ENCODE data around the gene NAA35. TPM values are rescaled to one million over a fixed set of nuclear protein-coding genes. Genes with fewer than 3 reads are reported as not detected.

NAA35 gene
- total RNA-seq, 4 donors from 2014 or later, result 17.2 to 25.8 (median 18.1) TPM

- TF ChIP-seq CTCF (IDR thresholded peaks at IDR 0.05; ENCODE audit: low read depth), result no peak
Observed at GRCh38 chr9:85944672-85945071, 3.7 kb downstream of the NAA35 start.

DNA sequence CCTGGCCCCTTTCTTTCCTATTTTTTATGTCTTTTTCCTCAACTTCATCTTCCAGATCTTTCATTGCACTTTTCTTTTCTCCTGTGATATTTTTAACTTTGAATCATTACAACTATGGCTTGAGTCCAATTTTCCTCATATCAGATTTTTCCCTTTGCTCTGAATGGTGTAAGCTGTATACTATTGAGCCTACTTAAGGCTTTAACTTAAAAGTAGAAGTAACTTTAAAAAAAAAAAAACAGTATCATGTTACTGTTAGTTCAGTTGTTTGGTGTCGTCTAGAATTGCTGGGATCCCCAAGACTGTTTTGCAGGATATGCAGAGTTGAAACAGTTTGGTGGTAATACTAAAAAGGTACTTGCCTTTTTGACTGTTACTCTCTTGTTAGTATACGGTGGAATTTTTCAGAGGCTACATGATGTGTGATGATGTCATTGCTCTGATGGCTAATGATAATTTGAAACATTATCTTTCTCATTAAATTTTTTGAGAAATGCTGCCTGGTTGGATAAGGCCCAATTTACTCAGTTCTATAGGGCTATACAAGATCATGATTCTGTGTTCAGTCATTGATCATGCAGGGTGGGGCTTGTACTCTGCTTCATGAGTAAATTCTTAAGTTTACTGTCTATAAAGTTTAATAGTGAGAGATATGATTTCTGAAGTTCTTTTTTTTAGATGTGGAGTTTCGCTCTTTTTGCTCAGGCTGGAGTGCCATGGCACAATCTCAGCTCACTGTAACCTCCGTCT lies 8.8 kb downstream of the NAA35 start:
- no peak for TF ChIP-seq CTCF (IDR thresholded peaks at IDR 0.05; ENCODE audit: low read depth)

- no peak for TF ChIP-seq CTCF (IDR thresholded peaks at IDR 0.05; ENCODE audit: low read depth)
Observed at GRCh38 chr9:85959955-85960354, 19.0 kb downstream of the NAA35 start.

GRCh38 chr9:85960688-85961093 lies 19.7 kb downstream of the NAA35 start:
- TF ChIP-seq CTCF (IDR thresholded peaks at IDR 0.05; ENCODE audit: low read depth), result no peak

GRCh38 chr9:85964526-85964925 lies 23.6 kb downstream of the NAA35 start:
- no peak for TF ChIP-seq CTCF (IDR thresholded peaks at IDR 0.05; ENCODE audit: low read depth)

DNA sequence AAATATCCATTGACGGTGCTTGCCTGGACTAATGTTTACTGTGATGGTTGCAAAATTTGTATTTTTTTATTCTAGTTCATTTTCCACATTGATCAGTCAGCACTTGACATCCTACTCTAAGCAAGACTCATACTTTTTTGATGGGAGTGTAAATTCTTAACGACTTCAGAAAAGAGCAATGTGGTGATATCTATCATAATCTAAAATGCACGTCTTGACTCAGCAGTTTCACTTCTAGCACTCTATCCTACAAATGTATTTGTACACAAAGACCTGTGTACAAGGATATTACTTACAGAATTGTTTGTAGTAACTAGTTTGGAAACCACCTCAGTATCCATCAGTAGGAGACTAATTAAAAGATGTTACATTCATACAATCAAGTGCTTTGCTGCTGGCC lies 24.0 kb downstream of the NAA35 start:
- no peak for TF ChIP-seq CTCF (IDR thresholded peaks at IDR 0.05; ENCODE audit: low read depth)

- TF ChIP-seq CTCF (IDR thresholded peaks at IDR 0.05; ENCODE audit: low read depth), result no peak
Observed at GRCh38 chr9:85969727-85970126, 28.8 kb downstream of the NAA35 start.

Data from subcutaneous adipose tissue (tissue), 4 donors.